GM20000 (cell line): Measurements from ENCODE around the gene FSTL4.

Experiments
- DNase-seq: peaks from one replicate; pipeline ENCODE4 v3.0.0; 2012; ENCODE audit warnings: low spot score
- CTCF ChIP-seq: IDR thresholded peaks from 2 replicates; pipeline ENCODE4 v1.5.1; 2012; ENCODE audit warnings: mild to moderate bottlenecking, control low read depth; ENCODE audit errors: extremely low read depth, missing control alignments

Gene FSTL4

GRCh38 chr5:133403741-133404364, 208.5 kb downstream of the FSTL4 start:
- no peak for DNase-seq
- TF ChIP-seq CTCF, result no peak

- no peak for DNase-seq
- no peak for TF ChIP-seq CTCF
Observed at GRCh38 chr5:133402775-133403174, 209.6 kb downstream of the FSTL4 start.

DNA sequence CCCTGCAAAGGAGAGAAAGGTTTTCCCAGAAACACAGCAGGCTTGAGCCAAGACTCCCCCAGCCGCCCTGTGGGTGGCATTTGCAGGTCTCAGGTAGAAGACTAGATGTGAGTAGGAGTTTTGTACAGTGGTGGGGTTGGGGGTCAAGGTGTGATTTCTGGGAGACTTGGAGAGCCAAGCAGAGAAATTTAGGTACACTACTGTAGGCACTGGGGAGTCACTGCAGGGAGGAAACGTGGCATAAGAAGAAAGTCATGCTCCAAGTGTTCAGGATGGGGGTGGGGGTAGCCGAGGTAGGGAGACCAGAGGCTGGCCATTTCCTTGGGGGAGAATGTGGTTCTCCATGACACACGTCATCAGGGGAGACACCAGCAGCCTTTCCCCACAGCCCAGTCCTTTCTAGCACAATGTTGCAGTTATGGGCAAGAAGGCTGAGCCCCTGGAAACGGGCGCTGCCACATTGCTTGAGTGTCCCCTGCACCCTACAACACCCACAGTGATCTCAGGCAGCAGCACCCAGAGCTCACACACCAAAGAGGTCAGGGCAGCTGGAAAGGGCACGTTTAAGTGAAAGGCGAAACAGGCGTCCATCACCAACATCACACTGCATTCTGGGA, 210.5 kb downstream of the FSTL4 start:
- TF ChIP-seq CTCF, result no peak
- DNase-seq, result no peak

DNA sequence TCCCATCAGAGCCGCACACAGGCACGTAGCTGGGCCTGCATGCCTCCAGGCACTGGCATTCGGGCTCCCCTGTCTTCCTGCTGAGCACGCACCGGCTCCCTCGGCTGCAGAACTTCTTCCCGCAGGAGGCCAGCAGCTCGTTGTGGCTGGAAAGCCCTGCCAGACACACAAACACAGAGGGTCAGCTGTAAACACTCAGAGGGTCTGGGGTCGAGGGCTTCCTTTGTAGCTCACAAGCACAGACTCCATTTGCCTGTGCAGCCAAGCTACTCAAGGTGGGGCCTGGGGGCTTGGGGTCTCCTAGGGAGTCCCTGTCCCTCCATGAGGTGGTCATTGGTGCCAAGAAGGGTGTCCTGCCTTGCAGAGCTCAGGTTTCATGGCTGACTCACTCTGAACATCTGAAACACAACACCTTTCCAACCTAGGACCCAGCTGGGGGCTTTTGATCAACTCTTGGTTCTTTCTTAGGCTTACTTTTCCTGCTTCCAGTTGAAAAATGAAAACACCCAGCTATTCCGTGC, 211.4 kb downstream of the FSTL4 start:
- TF ChIP-seq CTCF, result no peak
- DNase-seq, result no peak

DNA sequence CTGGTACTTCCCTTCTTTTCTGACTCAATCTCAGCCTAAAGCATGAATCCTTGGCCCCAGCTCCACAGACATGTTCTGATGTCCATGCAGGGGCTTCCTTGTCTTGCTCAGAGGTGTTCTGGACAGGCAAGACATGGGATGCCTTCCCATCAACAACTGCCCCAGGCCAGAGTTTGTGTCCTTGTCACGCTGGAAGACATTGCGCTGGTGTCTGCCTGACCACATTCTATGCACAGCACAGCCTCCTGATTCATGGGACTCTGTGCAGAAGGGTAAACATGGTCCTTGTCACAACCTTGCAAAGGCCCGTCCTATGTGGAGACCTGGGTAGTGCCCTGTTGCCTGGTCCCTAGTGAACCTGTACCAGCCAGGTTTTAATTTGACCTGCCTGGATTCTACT, 212.2 kb downstream of the FSTL4 start:
- TF ChIP-seq CTCF, result no peak

GRCh38 chr5:133399247-133399891, 213.0 kb downstream of the FSTL4 start:
- TF ChIP-seq CTCF, result no peak
- DNase-seq, result no peak

More for the DNA sequence above, 212.2 kb downstream of the FSTL4 start:
- no peak for DNase-seq

GRCh38 chr5:133398646-133399101, 213.7 kb downstream of the FSTL4 start:
- TF ChIP-seq CTCF, result no peak
- DNase-seq, result peak; percentile 62
